Testis (tissue), 3 donors: ENCODE measurements around the gene PLAAT5. TPM values are rescaled to one million over a fixed set of nuclear protein-coding genes. Genes with fewer than 3 reads are reported as not detected.

Experiments
- DNase-seq: peaks from one replicate; pipeline ENCODE4 v3.0.0-alpha.2; 2019
- H3K27ac ChIP-seq, 2 donors: fragments of 200-600 bp; sonication (generic); one replicate each; pipeline ENCODE4 v1.5.1; 2019
- H3K27me3 ChIP-seq: fragments of 200-600 bp; sonication (generic); one replicate; pipeline ENCODE4 v1.5.1; 2019
- H3K36me3 ChIP-seq: fragments of 200-600 bp; sonication (generic); one replicate; pipeline ENCODE4 v1.5.1; 2017; ENCODE audit warnings: low read depth; ENCODE audit errors: missing control alignments
- H3K4me1 ChIP-seq: fragments of 200-600 bp; sonication (generic); one replicate; pipeline ENCODE4 v1.5.1; 2019
- H3K4me3 ChIP-seq, 2 donors: fragments of 200-600 bp; sonication (generic); one replicate each; pipeline ENCODE4 v1.5.1; 2017 to 2019
- H3K9me3 ChIP-seq: fragments of 200-600 bp; sonication (generic); one replicate; pipeline ENCODE4 v1.5.1; 2017
- POLR2A ChIP-seq: fragments of 450-650 bp; IDR thresholded peaks from one replicate; pipeline ENCODE4 v1.6.1; 2017; ENCODE audit warnings: antibody characterized with exemption, mild to moderate bottlenecking, moderate library complexity
- WGBS, 2 donors: methylation state at CpG; one replicate each; pipeline ENCODE4 v1.1.5; 2018; 5-methylcytosine and 5-hydroxymethylcytosine counted together
- intact Hi-C: fragments of 100-400 bp; cut with DNase I; formaldehyde crosslinking; loops from one replicate; pipeline ENCODE4 v1.15.1; 2023; ENCODE audit warnings: low total_unique reads
- polyA plus RNA-seq: library from polyadenylated mRNA; stranded (reverse); fragments of 350-450 nt; fragmentation: Illumina TruSeq; extraction: RNeasy Lipid Tissue Mini Kit (QIAGEN cat#74804); gene quantifications from one replicate; pipeline ENCODE4 v1.2.3, GENCODE V29; 2014; ENCODE audit warnings: low read depth, low replicate concordance; ENCODE audit not compliant: insufficient read depth
- total RNA-seq, 2 donors: library from RNA; depleted of rRNA; stranded (reverse); fragments of >200 nt; gene quantifications; one replicate each; pipeline ENCODE4 v1.2.3, GENCODE V29; 2016
- TF ChIP-seq, protein P1 (sequence below), 3 experiments: fragments of 450-650 bp in 2 of 3; fragments of 200-600 bp in 1 of 3; sonication (generic) in 1 of 3; IDR thresholded peaks; one replicate each; pipeline ENCODE4 v1.5.1; 2016 to 2019; ENCODE audit warnings: antibody characterized with exemption in 3 of 3, mild to moderate bottlenecking in 2 of 3, moderate library complexity in 1 of 3

Gene PLAAT5
- total and polyA plus RNA-seq, 3 donors from 2014 or later, result 60.6 to 148 (median 92.8) TPM

DNA sequence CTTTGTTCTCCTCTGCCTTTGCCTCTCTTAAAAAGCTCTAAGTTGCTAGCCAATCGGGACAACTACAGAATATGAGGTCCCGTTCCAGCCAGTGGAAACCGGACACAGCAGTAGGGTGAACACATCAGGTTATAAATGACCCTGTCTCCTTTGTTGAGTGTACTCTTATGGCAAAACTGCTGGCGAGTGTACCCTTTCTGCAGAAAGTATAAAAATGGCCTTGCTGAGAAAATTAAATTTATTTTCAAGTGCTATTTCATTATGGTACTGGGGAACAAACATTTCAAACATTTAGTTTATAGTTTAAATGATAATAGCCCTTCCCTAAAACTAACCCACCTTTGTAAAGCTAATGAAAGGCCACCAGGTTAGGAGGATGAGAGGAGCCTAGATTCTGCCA, 8.9 kb upstream of the PLAAT5 start:
- H3K27me3 ChIP-seq, result no peaks in the 10 kb centered on the region
- DNase-seq, result no peak
- no peak overlapping the region for H3K27ac ChIP-seq
- TF ChIP-seq, protein P1, sequence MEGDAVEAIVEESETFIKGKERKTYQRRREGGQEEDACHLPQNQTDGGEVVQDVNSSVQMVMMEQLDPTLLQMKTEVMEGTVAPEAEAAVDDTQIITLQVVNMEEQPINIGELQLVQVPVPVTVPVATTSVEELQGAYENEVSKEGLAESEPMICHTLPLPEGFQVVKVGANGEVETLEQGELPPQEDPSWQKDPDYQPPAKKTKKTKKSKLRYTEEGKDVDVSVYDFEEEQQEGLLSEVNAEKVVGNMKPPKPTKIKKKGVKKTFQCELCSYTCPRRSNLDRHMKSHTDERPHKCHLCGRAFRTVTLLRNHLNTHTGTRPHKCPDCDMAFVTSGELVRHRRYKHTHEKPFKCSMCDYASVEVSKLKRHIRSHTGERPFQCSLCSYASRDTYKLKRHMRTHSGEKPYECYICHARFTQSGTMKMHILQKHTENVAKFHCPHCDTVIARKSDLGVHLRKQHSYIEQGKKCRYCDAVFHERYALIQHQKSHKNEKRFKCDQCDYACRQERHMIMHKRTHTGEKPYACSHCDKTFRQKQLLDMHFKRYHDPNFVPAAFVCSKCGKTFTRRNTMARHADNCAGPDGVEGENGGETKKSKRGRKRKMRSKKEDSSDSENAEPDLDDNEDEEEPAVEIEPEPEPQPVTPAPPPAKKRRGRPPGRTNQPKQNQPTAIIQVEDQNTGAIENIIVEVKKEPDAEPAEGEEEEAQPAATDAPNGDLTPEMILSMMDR (IDR thresholded peaks at IDR 0.05), result no peak
- intact Hi-C loops, result no loop called here
- no peaks in the 10 kb centered on the region for H3K36me3 ChIP-seq
- no peaks in the 10 kb centered on the region for H3K9me3 ChIP-seq
- no peak overlapping the region for H3K4me3 ChIP-seq
- 84 to 91% methylated on average over 4 of the region's 4 CpGs for WGBS, 2 donors
- H3K4me1 ChIP-seq, result peaks cover 3% of the 10 kb centered on the region

DNA sequence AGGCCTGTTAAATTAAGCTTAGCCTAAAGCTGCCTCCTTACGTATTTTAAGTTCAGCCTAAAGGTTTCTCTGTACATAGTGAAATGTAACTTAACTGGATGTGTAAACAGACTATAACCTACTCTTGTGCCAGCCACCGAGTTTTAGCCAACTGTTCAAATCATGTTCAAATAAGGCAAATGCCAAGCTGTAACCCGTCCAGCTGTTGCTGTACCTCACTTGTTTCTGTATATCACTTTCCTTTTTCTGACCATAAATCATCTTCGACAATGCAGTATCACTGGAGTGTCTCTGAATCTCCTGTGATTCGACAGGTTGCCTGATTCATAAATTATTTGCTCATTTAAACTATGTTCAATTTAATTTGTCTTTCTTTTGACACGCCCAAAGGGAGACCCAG, 4.0 kb upstream of the PLAAT5 start:
- Histone ChIP-seq H3K36me3 (no peaks in the 10 kb centered on the region), H3K27ac (peak overlapping the region; percentile 18 to 63), H3K4me1 (peaks cover 22% of the 10 kb centered on the region), H3K27me3 (no peaks in the 10 kb centered on the region), H3K4me3 (no peak overlapping the region), H3K9me3 (no peaks in the 10 kb centered on the region)
- WGBS, 2 donors, result 90 to 91% methylated on average over 6 of the region's 6 CpGs
- no peak for TF ChIP-seq POLR2A
- TF ChIP-seq, protein P1 (IDR thresholded peaks at IDR 0.05), result no peak
- intact Hi-C loops, result no loop called here
- DNase-seq, result no peak

GRCh38 chr11:63493127-63493526, 2.2 kb upstream of the PLAAT5 start:
- Histone ChIP-seq H3K9me3 (no peaks in the 10 kb centered on the region), H3K36me3 (no peaks in the 10 kb centered on the region), H3K4me1 (peaks cover 27% of the 10 kb centered on the region), H3K27me3 (no peaks in the 10 kb centered on the region), H3K27ac (peak overlapping the region in 1 of 2 donors; percentile 1), H3K4me3 (no peak overlapping the region)
- intact Hi-C loops, result no loop called here
- 76 to 84% methylated on average over 1 of the region's 1 CpG for WGBS, 2 donors
- TF ChIP-seq POLR2A, result no peak
- TF ChIP-seq, protein P1 (IDR thresholded peaks at IDR 0.05), result no peak
- DNase-seq, result no peak

GRCh38 chr11:63492441-63492840, 1.5 kb upstream of the PLAAT5 start:
- intact Hi-C loops, result no loop called here
- peaks cover 27% of the 10 kb centered on the region for H3K4me1 ChIP-seq
- H3K4me3 ChIP-seq, result no peak overlapping the region
- DNase-seq, result no peak
- TF ChIP-seq, protein P1 (IDR thresholded peaks at IDR 0.05), result no peak
- no peak for TF ChIP-seq POLR2A
- no peaks in the 10 kb centered on the region for H3K9me3 ChIP-seq
- 91 to 100% methylated on average over 1 of the region's 1 CpG for WGBS, 2 donors
- H3K27me3 ChIP-seq, result no peaks in the 10 kb centered on the region
- H3K27ac ChIP-seq, result peak overlapping the region; percentile 56 to 93
- no peaks in the 10 kb centered on the region for H3K36me3 ChIP-seq

DNA sequence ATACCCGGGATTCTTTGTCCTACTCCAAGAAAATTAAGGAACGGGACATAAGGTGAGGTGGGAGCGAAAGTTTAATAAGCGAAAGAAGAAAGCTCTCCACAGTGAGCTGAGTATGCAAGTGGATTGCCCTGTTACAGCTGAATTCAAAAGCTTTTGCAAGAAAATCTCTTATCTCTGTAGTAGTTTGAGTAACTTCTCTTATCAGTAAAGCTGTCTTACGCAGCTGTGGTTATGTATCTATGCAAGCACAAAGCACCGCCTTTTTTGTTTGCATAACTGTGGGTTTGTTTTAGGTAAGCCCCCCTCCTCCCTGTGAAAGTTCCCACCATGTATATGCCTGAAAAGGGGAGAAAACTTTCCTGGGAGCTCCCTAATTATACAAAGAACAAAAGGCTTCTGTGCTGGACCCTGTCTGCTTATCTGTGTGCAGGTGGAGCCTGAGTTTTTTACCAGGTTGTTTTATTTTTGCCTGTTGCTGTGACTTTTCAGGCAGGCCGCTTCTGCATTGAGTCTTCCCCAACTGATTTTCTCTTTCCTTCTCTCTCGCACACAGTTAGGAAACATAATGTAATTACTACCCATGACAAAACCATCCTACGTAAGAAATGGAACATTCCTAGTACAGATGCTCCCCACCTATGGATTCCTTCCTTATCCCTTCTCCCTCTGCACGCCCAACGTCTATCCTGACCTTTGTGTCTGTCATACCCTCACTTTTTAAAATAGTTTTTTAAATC, 837 bp upstream of the PLAAT5 start:
- H3K4me1 ChIP-seq, result peaks cover 27% of the 10 kb centered on the region
- H3K9me3 ChIP-seq, result no peaks in the 10 kb centered on the region
- peak overlapping the region; percentile 48 to 71 for H3K4me3 ChIP-seq
- H3K36me3 ChIP-seq, result no peaks in the 10 kb centered on the region
- DNase-seq, result peak; percentile 65
- 24 to 27% methylated on average over 11 of the region's 11 CpGs for WGBS, 2 donors
- H3K27me3 ChIP-seq, result no peaks in the 10 kb centered on the region
- no peak for TF ChIP-seq POLR2A
- TF ChIP-seq, protein P1 (IDR thresholded peaks at IDR 0.05), result no peak
- H3K27ac ChIP-seq, result peak overlapping the region; percentile 56 to 93
- intact Hi-C loops, result no loop called here
